Prostate gland (tissue), 2 donors: ENCODE results near the gene SAMD4A.

ENCODE experiments used
- CTCF ChIP-seq, 4 experiments: fragments of 200-600 bp in 2 of 4; fragments of 450-650 bp in 2 of 4; sonication (generic) in 2 of 4; IDR thresholded peaks; 1 replicate in 3 of 4; 2 replicates in 1 of 4; pipeline ENCODE4 v1.5.1; 2016 to 2019; ENCODE audit warnings: antibody characterized with exemption in 4 of 4, mild to moderate bottlenecking in 2 of 4, moderate library complexity in 2 of 4
- POLR2A ChIP-seq: fragments of 450-650 bp; IDR thresholded peaks from one replicate; pipeline ENCODE4 v1.6.1; 2016; ENCODE audit warnings: antibody characterized with exemption, mild to moderate bottlenecking

- TF ChIP-seq CTCF (IDR thresholded peaks at IDR 0.05) (no peak), POLR2A (no peak)
Observed at GRCh38 chr14:54632452-54632851, 65.5 kb downstream of the SAMD4A start.
